ENCODE measurements around the gene PECR.

- no peak for TF ChIP-seq CTCF (IDR thresholded peaks at IDR 0.05; ENCODE audit: low read depth, low read length, missing input control)
- TF ChIP-seq SP1 (IDR thresholded peaks at IDR 0.05) = no peak
- TF ChIP-seq MAX (IDR thresholded peaks at IDR 0.05) = no peak
- TF ChIP-seq ZBTB33 (IDR thresholded peaks at IDR 0.05) = no peak
- TF ChIP-seq REST (IDR thresholded peaks at IDR 0.05) = no peak
- TF ChIP-seq YY1 (IDR thresholded peaks at IDR 0.05) = no peak
- TF ChIP-seq EGR1 (IDR thresholded peaks at IDR 0.05; ENCODE audit: low read depth in 2 of 2) = no peak
- TF ChIP-seq ATF3 (IDR thresholded peaks at IDR 0.05) = no peak
These were observed 31.3 kb upstream of the PECR start for GRCh38 chr2:216112926-216113325.

All from liver (tissue), 3 donors.